HG02642 (cell line): ENCODE data around the gene CUX1.

Experiments
- ATAC-seq: cut with Tn5 transposase; IDR thresholded peaks from one replicate; pipeline ENCODE4 v1.9.1; 2021; ENCODE audit warnings: mild to moderate bottlenecking; ENCODE audit not compliant: unreplicated experiment, poor library complexity

Gene CUX1

DNA sequence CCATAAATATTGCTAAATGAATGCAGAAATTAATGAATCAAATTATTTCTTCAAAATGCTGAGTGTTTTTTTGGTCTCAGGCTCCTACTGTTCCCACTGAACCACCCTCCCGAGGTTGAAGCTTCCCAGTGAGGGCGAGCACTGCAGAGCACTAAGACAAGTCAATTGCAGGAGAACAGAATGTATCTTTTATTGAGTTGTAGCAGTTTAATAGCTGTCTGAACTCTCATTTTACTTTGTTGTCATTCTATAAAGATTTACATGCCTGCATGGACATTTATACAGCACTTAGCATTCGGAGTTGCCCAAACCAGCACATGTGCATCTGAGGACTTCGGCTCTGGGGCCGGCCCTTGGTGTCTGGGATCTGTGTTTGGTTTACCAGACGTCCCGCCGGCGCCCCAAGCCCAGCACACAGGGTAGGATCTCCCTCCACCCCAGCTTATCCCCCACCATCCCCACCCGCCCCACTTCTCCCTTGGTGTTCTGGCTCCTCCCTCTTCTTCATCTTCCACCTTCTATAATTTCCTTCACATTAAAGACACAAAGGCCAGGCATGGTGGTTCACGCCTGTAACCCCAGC lies 258.2 kb downstream of the CUX1 start:
- no peak for ATAC-seq

DNA sequence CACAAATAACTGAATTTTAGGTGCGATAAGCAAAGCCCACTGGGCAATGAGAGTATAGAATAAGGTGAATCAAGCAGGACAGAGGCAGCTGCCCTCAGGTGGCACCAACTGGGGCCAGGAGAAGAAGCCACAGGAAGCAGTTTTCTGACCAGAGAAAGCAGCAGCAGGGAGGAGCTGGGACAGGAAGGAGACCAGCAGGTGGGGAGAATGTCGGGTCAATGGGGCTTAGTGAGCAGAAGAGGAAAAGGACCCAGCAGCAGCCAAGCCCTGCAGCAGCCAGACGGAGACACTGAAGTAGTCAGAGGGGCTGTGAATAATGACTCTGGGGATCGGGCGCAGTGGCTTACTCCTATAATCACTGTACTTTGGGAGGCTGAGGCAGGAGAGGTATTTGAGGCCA lies 259.7 kb downstream of the CUX1 start:
- ATAC-seq, result no peak

DNA sequence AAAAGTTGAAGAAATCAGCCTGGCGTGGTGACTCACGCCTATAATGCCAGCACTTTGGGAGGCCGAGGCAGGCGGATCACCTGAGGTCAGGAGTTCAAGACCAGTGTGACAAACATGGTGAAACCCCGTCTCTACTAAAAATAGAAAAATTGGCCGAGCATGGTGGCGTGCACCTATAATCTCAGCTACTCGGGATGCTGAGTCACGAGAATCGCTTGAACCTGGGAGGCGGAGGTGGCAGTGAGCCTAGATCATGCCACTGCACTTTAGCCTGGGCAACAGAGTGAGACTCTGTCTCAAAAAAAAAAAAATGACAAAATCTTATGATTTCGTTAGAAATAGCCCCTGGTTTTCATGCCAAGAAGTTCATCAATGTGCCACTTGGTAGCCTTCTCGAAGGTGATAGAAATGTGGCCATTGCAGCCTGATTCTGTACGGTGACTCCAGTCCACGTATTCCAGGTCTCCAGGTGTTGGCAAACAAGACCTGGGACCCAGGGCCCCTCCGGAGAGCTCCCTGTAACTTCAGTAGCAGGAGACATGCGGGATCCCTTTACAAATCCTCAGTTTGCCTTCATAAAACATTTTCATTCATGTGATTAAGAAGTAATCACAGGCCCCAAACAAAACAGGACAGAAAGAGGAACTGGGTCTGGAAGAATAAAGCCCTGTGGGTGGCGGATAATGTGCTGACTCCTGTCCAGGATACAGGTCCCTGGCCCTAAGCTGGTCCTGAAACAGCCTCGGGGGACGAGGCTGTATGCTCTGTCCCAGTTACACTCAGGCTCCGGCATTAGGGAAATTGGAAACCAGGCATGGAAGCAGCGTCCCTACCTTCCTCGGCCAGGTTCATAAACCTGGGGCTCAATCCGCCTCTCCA lies 262.0 kb downstream of the CUX1 start:
- no peak for ATAC-seq

DNA sequence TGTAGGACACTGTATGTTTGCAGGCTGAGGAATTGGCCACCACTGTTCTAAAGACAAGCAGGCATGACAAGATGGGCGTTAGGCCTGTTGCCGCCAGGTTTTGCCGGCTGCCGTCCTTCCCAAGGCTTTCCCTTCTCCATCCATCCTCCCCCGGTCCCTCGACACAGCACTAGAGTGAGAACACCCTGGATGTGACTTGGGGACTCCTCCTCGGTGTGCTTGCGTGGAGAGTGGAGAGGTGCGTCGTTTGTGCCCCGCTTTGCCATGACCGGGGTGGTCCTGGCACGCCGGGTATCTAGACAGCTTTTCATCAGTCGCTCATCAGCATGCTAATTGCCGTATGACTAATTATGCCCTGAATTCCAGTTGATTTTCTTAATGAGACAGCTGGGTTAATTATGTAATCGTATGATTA lies 262.6 kb downstream of the CUX1 start:
- ATAC-seq, result no peak

GRCh38 chr7:102080434-102081243 lies 263.2 kb downstream of the CUX1 start:
- ATAC-seq, result no peak

DNA sequence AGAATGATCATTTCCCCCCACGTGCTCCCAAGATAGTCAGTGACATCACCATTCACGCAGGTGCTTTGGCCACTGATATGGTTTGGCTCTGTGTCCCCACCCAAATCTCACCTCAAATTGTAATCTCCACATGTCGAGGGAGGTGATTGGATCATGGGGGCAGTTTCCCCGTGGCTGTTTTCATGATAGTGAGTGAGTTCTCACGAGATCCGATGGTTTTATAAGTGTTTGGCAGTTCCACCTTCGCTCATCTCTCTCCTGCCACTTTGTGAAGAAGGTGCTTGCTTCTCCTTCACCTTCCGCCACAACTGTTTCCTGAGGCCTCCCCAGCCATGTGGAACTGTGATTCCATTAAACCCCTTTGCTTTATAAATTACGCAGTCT lies 263.8 kb downstream of the CUX1 start:
- no peak for ATAC-seq

GRCh38 chr7:102082693-102083368 lies 265.4 kb downstream of the CUX1 start:
- ATAC-seq, result no peak

- ATAC-seq, result no peak
Observed at GRCh38 chr7:102085218-102085772, 267.9 kb downstream of the CUX1 start.

GRCh38 chr7:102089175-102090098 lies 272.0 kb downstream of the CUX1 start:
- no peak for ATAC-seq

GRCh38 chr7:102093599-102094315 lies 276.3 kb downstream of the CUX1 start:
- no peak for ATAC-seq

DNA sequence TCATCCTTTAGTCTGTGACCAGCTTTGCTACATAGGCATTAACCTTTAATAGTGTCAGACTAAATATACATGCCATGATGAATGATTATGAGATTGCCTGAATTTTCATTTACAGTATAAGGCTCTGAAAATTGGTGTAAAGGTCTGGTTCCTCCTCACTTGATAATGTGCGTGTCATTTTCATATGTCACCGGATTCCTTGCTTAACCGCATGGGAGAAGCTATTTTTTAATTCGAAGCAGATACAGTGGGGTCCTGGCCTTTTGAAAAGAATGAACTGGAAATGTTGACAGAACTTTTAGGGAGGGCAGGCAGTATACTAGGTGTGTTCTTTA lies 276.9 kb downstream of the CUX1 start:
- ATAC-seq, result no peak

DNA sequence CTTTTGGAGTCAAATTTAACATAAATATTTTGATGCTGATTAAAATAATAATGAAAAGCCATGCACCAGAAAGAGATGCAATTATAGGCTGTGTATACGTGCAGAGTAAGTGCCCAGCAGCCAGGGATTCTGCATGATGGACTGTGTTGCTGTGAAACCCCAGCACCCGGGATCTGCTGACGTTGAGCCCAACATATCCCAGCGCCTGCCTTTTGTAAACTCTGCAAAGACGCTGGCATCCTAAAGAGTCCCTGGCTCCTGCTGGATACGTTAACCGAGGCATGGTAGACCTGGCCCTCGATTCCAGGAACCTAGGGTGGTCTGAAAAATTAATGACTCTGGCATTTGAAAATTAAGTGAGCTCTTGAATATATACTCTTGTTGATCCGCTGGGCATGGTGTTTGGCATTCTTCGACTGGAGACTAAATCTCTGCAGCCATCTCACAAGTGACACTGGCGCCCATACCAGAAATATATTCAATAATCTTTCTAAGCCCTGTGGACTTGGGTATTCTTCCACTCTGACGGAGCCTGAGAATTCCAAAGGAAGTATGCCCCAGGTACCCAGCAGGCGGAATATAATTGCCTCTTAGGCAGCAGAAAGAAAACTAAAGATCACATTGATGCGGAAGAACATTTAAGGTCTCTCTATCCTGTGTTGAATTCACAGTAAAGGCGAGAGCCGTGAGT lies 278.0 kb downstream of the CUX1 start:
- ATAC-seq, result no peak

DNA sequence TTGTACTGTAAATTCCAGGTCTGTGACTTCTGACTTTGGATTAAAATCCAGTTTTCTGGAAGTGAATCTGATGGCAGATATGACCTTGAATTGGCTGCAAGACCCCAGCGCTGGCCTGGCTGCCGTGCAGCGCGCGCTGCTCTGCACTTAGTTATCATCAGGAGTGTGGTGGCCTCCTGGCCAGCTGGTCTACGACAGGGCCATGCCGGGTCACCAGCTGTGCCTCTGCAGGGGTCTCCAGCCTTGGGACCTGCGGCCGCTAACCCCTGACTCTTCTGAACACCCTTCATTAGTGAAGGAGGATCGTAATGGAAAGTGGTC lies 278.5 kb downstream of the CUX1 start:
- ATAC-seq, result no peak

GRCh38 chr7:102096706-102097427 lies 279.4 kb downstream of the CUX1 start:
- ATAC-seq, result no peak

DNA sequence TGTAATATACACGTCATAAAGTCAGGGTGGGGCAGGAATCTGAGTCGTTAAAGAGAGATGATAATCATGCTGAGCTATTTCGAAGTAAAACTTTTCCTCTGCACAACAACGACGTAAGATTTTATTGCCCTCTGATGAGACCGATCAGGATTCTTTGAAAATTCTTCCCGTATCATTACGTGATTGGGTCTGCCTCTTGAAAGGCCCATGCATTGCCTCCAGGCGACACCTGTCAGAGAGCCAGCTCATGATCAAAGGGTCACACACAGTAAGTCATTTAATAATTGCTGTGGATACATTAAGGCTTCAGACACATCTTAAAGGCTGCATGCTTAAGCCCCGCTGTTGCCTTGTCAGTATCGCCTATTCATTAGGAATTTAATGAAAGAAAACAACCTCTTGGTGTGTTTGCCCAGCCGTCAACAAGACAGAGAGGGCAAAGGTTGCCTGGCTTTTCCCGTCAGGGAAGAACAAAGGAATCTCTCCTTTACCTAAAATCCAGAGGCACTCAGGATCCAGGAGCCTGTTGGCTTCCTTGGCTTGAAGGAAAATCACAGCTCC lies 280.3 kb downstream of the CUX1 start:
- no peak for ATAC-seq

DNA sequence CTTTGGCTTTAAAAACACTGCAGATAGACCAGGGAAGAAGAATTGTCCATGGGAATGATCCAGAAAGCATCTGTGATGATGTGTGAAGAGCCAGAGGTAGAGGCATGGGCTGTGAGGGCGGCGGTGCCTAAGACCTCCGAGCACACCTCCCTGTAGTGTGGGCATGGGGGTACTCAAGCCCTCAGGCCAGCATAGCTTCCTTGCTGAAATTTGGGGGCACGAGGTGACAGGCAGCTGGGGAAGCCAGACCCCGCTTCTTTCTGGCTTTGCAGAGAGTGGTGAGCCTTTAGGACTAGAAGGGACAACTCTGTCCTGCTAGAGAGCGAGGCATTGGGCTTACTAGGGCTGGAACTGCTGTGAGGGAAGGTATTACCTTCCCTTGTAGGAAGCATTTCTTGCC lies 281.6 kb downstream of the CUX1 start:
- ATAC-seq, result no peak

DNA sequence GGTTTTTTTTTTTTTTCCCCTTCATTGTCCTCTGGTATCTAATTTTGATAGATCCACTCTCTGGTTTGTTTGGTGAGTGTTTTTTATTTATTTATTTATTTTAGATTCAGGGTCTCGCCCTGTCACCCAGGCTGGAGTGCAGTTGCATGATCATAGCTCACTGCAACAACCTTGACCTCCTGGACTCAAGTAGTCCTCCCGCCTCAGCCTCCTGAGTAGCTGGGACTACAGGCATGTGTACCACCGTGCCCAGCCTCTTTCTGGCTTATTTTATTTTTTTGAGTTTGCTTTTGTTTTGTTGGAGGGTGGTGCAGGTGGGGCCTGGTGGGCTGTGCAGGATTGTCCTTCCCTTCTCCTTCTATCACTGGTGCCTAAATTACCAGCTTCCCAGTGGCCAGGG lies 282.0 kb downstream of the CUX1 start:
- no peak for ATAC-seq
